GM12892 (cell line): ENCODE results near the gene UBTD1.
A peak's percentile ranks its signal among the peaks of the same experiment; 100 is the strongest.

ENCODE experiments used
- DNase-seq: peaks from one replicate; pipeline ENCODE4 v3.0.0; 2011; ENCODE audit not compliant: insufficient read length
- FAIRE-seq: peaks from 2 replicates; lab custom pipeline; 2011; peaks lifted over from hg19 to GRCh38; lab: Jason Lieb, UNC
- POLR2A ChIP-seq: IDR thresholded peaks from 2 replicates; pipeline ENCODE4 v1.6.1; 2011; ENCODE audit warnings: low read depth, low read length, control low read depth
- POLR2AphosphoS5 ChIP-seq: IDR thresholded peaks from 2 replicates; pipeline ENCODE4 v1.6.1; 2011; ENCODE audit warnings: low read depth, low read length, control low read depth
- TAF1 ChIP-seq: IDR thresholded peaks from 2 replicates; pipeline ENCODE4 v1.6.1; 2011; ENCODE audit warnings: low read depth, mild to moderate bottlenecking, control low read depth, low read length, borderline replicate concordance

Gene UBTD1

GRCh38 chr10:97534746-97535367 is 36.1 kb downstream of the UBTD1 start:
- TF ChIP-seq TAF1, result no peak
- TF ChIP-seq POLR2AphosphoS5, result no peak
- no peak for TF ChIP-seq POLR2A
- FAIRE-seq (peak; percentile 33), DNase-seq (peak; percentile 54)

GRCh38 chr10:97537186-97537869 is 38.6 kb downstream of the UBTD1 start:
- TF ChIP-seq POLR2A, result no peak
- TF ChIP-seq TAF1, result no peak
- no peak for TF ChIP-seq POLR2AphosphoS5
- FAIRE-seq (no peak), DNase-seq (no peak)

- FAIRE-seq (no peak), DNase-seq (no peak)
- TF ChIP-seq POLR2A (no peak), TAF1 (no peak), POLR2AphosphoS5 (no peak)
Observed at GRCh38 chr10:97538411-97538810, 39.7 kb downstream of the UBTD1 start.

GRCh38 chr10:97538839-97539238 is 40.1 kb downstream of the UBTD1 start:
- no peak for FAIRE-seq
- TF ChIP-seq POLR2A, result no peak
- no peak for TF ChIP-seq TAF1
- TF ChIP-seq POLR2AphosphoS5, result no peak
- no peak for DNase-seq

- DNase-seq (no peak), FAIRE-seq (no peak)
- TF ChIP-seq POLR2AphosphoS5, result no peak
Observed at GRCh38 chr10:97539523-97540200, 40.9 kb downstream of the UBTD1 start.

GRCh38 chr10:97540669-97541500 is 42.2 kb downstream of the UBTD1 start:
- TF ChIP-seq POLR2AphosphoS5 (no peak), POLR2A (no peak), TAF1 (no peak)
- FAIRE-seq, result no peak
- no peak for DNase-seq

- DNase-seq (no peak), FAIRE-seq (peak; percentile 64)
- TF ChIP-seq POLR2AphosphoS5, result no peak
- no peak for TF ChIP-seq TAF1
- no peak for TF ChIP-seq POLR2A
Observed at GRCh38 chr10:97542169-97543024, 43.7 kb downstream of the UBTD1 start.

- TF ChIP-seq TAF1, result no peak
- no peak for TF ChIP-seq POLR2AphosphoS5
- peak; percentile 5 for FAIRE-seq
- DNase-seq, result no peak
Observed at GRCh38 chr10:97543025-97543546, 44.4 kb downstream of the UBTD1 start.

GRCh38 chr10:97546456-97547270 is 47.9 kb downstream of the UBTD1 start:
- no peak for DNase-seq
- no peak for TF ChIP-seq POLR2A
- TF ChIP-seq POLR2AphosphoS5, result no peak
- no peak for TF ChIP-seq TAF1
- no peak for FAIRE-seq

GRCh38 chr10:97547271-97547600 is 48.5 kb downstream of the UBTD1 start:
- TF ChIP-seq POLR2A (no peak), TAF1 (no peak), POLR2AphosphoS5 (no peak)
- DNase-seq (no peak), FAIRE-seq (no peak)
